ENCODE results near the gene ZFAND3. TPM values are rescaled to one million over a fixed set of nuclear protein-coding genes. Genes with fewer than 3 reads are reported as not detected.

The ZFAND3 gene
- total RNA-seq, 1 experiment from 2014 or later, result 24.4 TPM

DNA sequence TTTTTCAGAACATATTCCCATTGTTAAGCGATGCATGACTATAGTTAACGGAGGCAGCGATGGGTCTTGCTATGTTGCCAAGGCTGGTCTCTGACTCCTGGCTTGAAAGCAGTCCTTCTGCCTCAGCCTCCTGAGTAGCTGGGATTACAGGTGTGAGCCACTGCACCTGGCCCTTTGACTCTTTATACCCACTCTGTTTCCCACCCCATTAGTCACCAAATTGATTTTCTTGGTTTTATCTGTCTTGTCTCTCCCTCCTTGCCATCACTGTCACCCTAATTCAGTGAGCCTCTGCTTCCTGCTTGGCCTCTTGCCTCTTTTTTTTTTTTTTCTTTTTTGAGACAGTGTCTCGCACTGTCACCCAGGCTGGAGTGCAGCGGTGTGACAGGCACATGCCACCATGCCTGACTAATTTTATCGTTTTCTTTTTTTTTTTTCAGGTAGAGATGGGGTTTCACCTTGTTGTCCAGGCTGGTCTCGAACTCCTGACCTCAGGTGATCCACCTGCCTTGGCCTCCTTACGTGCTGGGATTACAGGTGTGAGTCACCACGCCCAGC lies 31.3 kb downstream of the ZFAND3 start:
- Histone ChIP-seq H3K36me3 (peaks cover 4% of the 10 kb centered on the region; the same call in 1 of the 2 replicates), H3K9me3 (replicated peaks) (no peaks in the 10 kb centered on the region), H3K27ac (no peak overlapping the region), H3K4me3 (no peak overlapping the region), H3K4me1 (replicated peaks) (0 out of 2 replicates have a peak, but pooled peaks cover 4% of the 10 kb centered on the region), H3K27me3 (replicated peaks) (no peaks in the 10 kb centered on the region)
- no peak for DNase-seq (ENCODE audit: low read depth in 1 of 2, low spot score in 2 of 2)

- 0 out of 2 replicates have a peak, but pooled peaks cover 4% of the 10 kb centered on the region for H3K4me1 ChIP-seq (replicated peaks)
- DNase-seq (ENCODE audit: low read depth in 1 of 2, low spot score in 2 of 2), result no peak
- no peaks in the 10 kb centered on the region for H3K27me3 ChIP-seq (replicated peaks)
- H3K27ac ChIP-seq, result no peak overlapping the region
- no peak overlapping the region for H3K4me3 ChIP-seq
- H3K36me3 ChIP-seq, result peaks cover 8% of the 10 kb centered on the region; the same call in 1 of the 2 replicates
- no peaks in the 10 kb centered on the region for H3K9me3 ChIP-seq (replicated peaks)
Measured at GRCh38 chr6:37851997-37852524, 32.5 kb downstream of the ZFAND3 start.

- no peaks in the 10 kb centered on the region for H3K9me3 ChIP-seq (replicated peaks)
- no peaks in the 10 kb centered on the region for H3K27me3 ChIP-seq (replicated peaks)
- no peaks in the 10 kb centered on the region for H3K4me1 ChIP-seq (replicated peaks)
- no peak overlapping the region for H3K27ac ChIP-seq
- DNase-seq (ENCODE audit: low read depth in 1 of 2, low spot score in 2 of 2), result no peak
- no peak overlapping the region for H3K4me3 ChIP-seq
- H3K36me3 ChIP-seq, result peaks cover 3% of the 10 kb centered on the region; the same call in 1 of the 2 replicates
Measured at GRCh38 chr6:37856285-37856684, 36.8 kb downstream of the ZFAND3 start.

- H3K27ac ChIP-seq, result no peak overlapping the region
- peaks cover 8% of the 10 kb centered on the region for H3K4me1 ChIP-seq (replicated peaks)
- H3K4me3 ChIP-seq, result no peak overlapping the region
- no peak for DNase-seq (ENCODE audit: low read depth in 1 of 2, low spot score in 2 of 2)
- no peaks in the 10 kb centered on the region for H3K9me3 ChIP-seq (replicated peaks)
- H3K36me3 ChIP-seq, result 0 out of 2 replicates have a peak, but pooled peaks cover 3% of the 10 kb centered on the region
- H3K27me3 ChIP-seq (replicated peaks), result no peaks in the 10 kb centered on the region
Measured at GRCh38 chr6:37858363-37858762, 38.8 kb downstream of the ZFAND3 start.

GRCh38 chr6:37860226-37860839 lies 40.8 kb downstream of the ZFAND3 start:
- no peak overlapping the region for H3K27ac ChIP-seq
- peak; percentile 19 to 47 for DNase-seq (ENCODE audit: low read depth in 1 of 2, low spot score in 2 of 2)
- peaks cover 3% of the 10 kb centered on the region; the same call in 1 of the 2 replicates for H3K36me3 ChIP-seq
- no peak overlapping the region for H3K4me3 ChIP-seq
- H3K4me1 ChIP-seq (replicated peaks), result peaks cover 8% of the 10 kb centered on the region
- H3K27me3 ChIP-seq (replicated peaks), result no peaks in the 10 kb centered on the region
- no peaks in the 10 kb centered on the region for H3K9me3 ChIP-seq (replicated peaks)

DNA sequence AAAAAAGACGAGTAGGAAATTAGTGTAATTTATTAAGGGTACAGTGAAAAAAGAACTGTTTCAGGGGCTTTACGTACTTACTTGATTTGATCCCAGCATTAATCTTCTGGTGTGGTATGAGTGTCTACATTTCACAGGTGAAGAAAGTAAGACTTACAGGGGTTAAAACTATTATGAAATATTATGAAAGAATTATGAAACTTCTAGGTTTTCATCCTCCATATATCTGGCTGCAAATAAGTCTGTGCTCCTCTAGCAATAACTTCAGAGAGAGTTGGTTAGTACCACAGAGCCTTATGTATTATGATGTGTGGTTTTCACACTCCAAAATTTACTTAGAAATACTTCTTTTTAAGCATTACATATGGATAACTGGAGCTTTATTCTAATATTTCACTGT lies 41.9 kb downstream of the ZFAND3 start:
- Histone ChIP-seq H3K36me3 (no peaks in the 10 kb centered on the region; the same call in 1 of the 2 replicates), H3K4me3 (no peak overlapping the region), H3K27me3 (replicated peaks) (no peaks in the 10 kb centered on the region), H3K4me1 (replicated peaks) (peaks cover 9% of the 10 kb centered on the region), H3K9me3 (replicated peaks) (no peaks in the 10 kb centered on the region), H3K27ac (no peak overlapping the region)
- DNase-seq (ENCODE audit: low read depth in 1 of 2, low spot score in 2 of 2), result no peak

- Histone ChIP-seq H3K4me3 (no peak overlapping the region), H3K4me1 (replicated peaks) (peaks cover 19% of the 10 kb centered on the region), H3K27ac (no peak overlapping the region), H3K27me3 (replicated peaks) (no peaks in the 10 kb centered on the region), H3K36me3 (no peaks in the 10 kb centered on the region; the same call in 1 of the 2 replicates), H3K9me3 (replicated peaks) (no peaks in the 10 kb centered on the region)
- no peak for DNase-seq (ENCODE audit: low read depth in 1 of 2, low spot score in 2 of 2)
Measured at GRCh38 chr6:37862430-37862829, 42.9 kb downstream of the ZFAND3 start.

DNA sequence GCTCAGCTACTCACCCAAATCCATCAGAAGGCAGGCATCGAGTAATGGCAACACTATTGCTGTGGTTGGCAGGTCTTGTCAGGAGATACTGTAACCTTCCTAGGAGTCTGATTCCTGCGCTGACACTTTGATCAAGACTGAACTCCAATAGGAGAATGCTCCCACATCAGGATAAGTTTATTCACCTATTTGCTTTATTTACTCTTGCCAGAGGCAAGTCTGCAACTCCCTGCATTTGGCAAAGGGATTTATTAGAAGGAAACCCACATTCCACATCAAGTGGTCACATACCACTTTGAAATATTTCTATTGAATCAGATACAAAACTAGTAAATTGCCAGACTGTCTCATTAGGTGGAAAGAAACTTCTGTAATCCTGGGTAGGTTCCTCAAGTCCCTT lies 43.5 kb downstream of the ZFAND3 start:
- H3K27ac ChIP-seq, result no peak overlapping the region
- H3K36me3 ChIP-seq, result no peaks in the 10 kb centered on the region; the same call in 1 of the 2 replicates
- no peaks in the 10 kb centered on the region for H3K27me3 ChIP-seq (replicated peaks)
- peaks cover 24% of the 10 kb centered on the region for H3K4me1 ChIP-seq (replicated peaks)
- H3K9me3 ChIP-seq (replicated peaks), result no peaks in the 10 kb centered on the region
- peak in 1 of 2 experiments; percentile 29 for DNase-seq (ENCODE audit: low read depth in 1 of 2, low spot score in 2 of 2)
- no peak overlapping the region for H3K4me3 ChIP-seq

DNA sequence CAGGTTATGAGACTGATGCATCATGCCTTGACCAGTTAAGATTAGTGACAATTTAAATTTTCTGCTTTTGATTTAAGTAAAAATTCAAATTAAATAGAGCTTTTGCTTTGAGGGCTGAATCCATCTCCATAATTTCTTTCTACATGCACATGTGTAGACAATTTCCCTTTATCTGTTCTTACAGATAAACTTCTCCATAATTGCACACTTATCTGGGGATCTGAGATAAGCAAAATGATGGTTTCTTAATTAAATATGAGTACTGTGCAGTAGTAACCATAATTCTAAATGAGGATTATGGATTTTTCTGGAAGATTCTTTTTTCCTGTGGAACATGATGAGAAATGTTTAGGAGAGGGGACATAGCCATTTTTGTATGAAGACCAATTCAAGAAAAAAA lies 44.7 kb downstream of the ZFAND3 start:
- H3K9me3 ChIP-seq (replicated peaks), result no peaks in the 10 kb centered on the region
- DNase-seq (ENCODE audit: low read depth in 1 of 2, low spot score in 2 of 2), result no peak
- no peaks in the 10 kb centered on the region for H3K27me3 ChIP-seq (replicated peaks)
- H3K4me3 ChIP-seq, result no peak overlapping the region
- H3K36me3 ChIP-seq, result no peaks in the 10 kb centered on the region; the same call in 1 of the 2 replicates
- no peak overlapping the region for H3K27ac ChIP-seq
- peaks cover 36% of the 10 kb centered on the region for H3K4me1 ChIP-seq (replicated peaks)

DNA sequence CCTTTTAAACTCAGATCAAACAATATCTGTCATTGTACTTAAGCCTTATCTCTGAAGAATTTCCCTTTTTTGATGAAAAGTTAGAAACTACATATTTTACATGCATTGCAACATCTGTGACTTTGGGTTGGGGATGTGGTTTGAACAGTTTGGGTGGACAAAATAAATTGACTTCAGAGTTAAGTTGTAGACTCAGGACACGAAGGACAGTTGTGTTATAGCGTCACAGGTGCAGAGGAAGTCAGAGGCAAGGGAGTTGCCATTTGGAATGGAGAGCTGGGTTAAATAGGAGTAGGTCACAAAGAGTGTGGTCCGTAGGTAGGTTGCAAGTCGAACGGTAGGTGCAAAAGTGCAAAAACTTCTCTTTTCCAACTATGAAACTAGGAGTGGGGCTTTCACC lies 46.0 kb downstream of the ZFAND3 start:
- H3K27me3 ChIP-seq (replicated peaks), result no peaks in the 10 kb centered on the region
- H3K4me1 ChIP-seq (replicated peaks), result peaks cover 36% of the 10 kb centered on the region
- no peak overlapping the region for H3K4me3 ChIP-seq
- H3K9me3 ChIP-seq (replicated peaks), result no peaks in the 10 kb centered on the region
- DNase-seq (ENCODE audit: low read depth in 1 of 2, low spot score in 2 of 2), result no peak
- H3K36me3 ChIP-seq, result no peaks in the 10 kb centered on the region; the same call in 1 of the 2 replicates
- H3K27ac ChIP-seq, result no peak overlapping the region

GRCh38 chr6:37866590-37867507 lies 47.3 kb downstream of the ZFAND3 start:
- H3K27ac ChIP-seq, result no peak overlapping the region

DNA sequence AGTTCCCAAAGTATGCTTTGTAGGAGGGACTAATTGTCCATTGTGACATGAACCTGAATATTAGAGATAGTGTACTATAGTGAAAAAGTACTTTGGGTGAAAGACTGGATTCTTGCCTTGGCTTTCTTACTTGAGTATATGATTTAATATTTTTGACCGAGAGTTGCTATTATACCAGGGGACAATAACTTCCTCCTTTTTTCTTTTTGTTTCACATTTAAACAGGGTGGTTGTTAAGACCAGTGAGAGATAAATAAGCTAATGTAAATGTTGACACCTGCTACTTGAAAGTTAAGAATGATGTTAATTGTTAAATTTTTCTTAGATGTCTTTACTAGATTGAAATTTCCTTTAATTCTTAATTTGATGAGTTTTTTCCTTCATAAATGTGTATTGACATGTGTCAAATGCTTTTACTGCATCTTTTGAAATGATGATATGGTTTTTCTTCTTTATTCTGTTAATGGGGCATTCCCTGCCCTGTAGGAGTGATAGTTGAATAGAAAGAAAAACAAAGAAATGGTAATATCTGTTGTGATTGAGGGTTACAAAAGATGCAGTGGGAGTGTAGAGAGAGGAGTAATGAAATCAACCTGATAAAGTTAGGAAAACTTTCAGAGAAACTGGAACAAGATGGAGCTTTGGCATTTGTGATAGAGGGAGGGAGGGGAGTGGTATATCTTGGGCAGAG lies 48.4 kb downstream of the ZFAND3 start:
- no peaks in the 10 kb centered on the region for H3K27me3 ChIP-seq (replicated peaks)
- H3K4me1 ChIP-seq (replicated peaks), result peaks cover 32% of the 10 kb centered on the region
- H3K4me3 ChIP-seq, result no peak overlapping the region
- no peak for DNase-seq (ENCODE audit: low read depth in 1 of 2, low spot score in 2 of 2)
- H3K36me3 ChIP-seq, result no peaks in the 10 kb centered on the region; the same call in 1 of the 2 replicates
- no peaks in the 10 kb centered on the region for H3K9me3 ChIP-seq (replicated peaks)
- H3K27ac ChIP-seq, result peak overlapping the region; percentile 33

More at GRCh38 chr6:37866590-37867507, 47.3 kb downstream of the ZFAND3 start:
- Histone ChIP-seq H3K36me3 (no peaks in the 10 kb centered on the region; the same call in 1 of the 2 replicates), H3K9me3 (replicated peaks) (no peaks in the 10 kb centered on the region), H3K4me1 (replicated peaks) (peaks cover 36% of the 10 kb centered on the region), H3K4me3 (no peak overlapping the region), H3K27me3 (replicated peaks) (no peaks in the 10 kb centered on the region)
- DNase-seq (ENCODE audit: low read depth in 1 of 2, low spot score in 2 of 2), result no peak

- peak in 1 of 2 experiments; percentile 59 for DNase-seq (ENCODE audit: low read depth in 1 of 2, low spot score in 2 of 2)
- Histone ChIP-seq H3K27ac (peak overlapping the region; percentile 33), H3K4me1 (replicated peaks) (peaks cover 28% of the 10 kb centered on the region), H3K4me3 (no peak overlapping the region), H3K27me3 (replicated peaks) (no peaks in the 10 kb centered on the region), H3K36me3 (no peaks in the 10 kb centered on the region; the same call in 1 of the 2 replicates), H3K9me3 (replicated peaks) (no peaks in the 10 kb centered on the region)
Measured at GRCh38 chr6:37868447-37868825, 48.9 kb downstream of the ZFAND3 start.

All from SJSA1 (cell line).